ENCODE measurements around the gene ATAT1. TPM values are rescaled to one million over a fixed set of nuclear protein-coding genes. Genes with fewer than 3 reads are reported as not detected.

The ATAT1 gene
- total and polyA plus RNA-seq, 9 of the 15 experiments (the other 6 are each of a cell fraction or from before 2014, with no cell fraction given) = 0.65 to 5.8 (median 1.6) TPM

DNA sequence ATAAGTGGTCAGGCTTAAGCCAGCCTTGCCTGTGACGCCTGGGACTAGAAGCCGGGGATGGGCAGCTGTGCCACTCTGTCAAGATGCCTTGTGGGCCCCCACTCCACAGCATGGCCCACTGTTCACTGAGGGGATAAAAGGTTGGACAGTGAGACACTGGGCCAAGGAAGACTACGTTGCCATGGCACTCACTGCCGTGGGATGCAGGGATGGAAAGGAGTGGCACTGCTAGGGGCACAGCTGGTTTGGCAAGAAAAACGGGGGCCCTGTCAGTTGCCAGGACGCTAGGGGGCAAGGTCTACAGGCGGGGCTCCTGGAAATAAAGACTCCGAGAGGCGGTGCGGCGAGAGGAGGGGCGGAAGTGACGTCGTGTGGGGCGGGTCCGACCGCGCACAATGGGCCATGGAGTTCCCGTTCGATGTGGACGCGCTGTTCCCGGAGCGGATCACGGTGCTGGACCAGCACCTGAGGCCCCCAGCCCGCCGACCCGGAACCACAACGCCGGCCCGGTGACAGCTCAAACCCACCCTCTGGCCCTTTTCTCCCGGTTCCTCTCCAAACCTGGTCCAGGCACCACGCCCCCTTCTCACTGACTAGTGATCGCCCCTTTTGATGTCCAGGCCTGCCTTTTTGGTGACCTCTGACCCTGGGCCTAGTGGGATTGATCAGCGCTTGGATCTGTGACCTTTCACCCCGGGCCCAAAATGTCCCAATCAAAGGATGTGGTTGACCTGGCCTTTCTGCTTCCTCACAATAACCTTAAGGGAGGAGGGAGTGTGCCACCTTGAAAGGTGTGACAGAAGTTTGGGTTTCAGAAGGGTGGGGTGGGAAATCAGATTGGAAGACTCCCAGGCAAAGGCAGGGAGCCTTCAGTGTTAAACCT, at the start of gene ATAT1 (continued):
- TF ChIP-seq, protein P1, sequence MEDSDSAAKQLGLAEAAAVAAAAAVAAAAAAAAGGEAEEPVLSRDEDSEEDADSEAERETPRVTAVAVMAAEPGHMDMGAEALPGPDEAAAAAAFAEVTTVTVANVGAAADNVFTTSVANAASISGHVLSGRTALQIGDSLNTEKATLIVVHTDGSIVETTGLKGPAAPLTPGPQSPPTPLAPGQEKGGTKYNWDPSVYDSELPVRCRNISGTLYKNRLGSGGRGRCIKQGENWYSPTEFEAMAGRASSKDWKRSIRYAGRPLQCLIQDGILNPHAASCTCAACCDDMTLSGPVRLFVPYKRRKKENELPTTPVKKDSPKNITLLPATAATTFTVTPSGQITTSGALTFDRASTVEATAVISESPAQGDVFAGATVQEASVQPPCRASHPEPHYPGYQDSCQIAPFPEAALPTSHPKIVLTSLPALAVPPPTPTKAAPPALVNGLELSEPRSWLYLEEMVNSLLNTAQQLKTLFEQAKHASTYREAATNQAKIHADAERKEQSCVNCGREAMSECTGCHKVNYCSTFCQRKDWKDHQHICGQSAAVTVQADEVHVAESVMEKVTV (CRISPR knock-in tag; IDR thresholded peaks at IDR 0.05) = no peak
- TF ChIP-seq, protein P2, sequence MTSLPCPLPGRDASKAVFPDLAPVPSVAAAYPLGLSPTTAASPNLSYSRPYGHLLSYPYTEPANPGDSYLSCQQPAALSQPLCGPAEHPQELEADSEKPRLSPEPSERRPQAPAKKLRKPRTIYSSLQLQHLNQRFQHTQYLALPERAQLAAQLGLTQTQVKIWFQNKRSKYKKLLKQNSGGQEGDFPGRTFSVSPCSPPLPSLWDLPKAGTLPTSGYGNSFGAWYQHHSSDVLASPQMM (CRISPR knock-in tag; IDR thresholded peaks at IDR 0.05) = no peak
- no peak for TF ChIP-seq E2F3 (CRISPR knock-in tag; IDR thresholded peaks at IDR 0.05)
- TF ChIP-seq TBP (optimal IDR thresholded peaks at IDR 0.05; ENCODE audit: low read depth, low read length) = no peak
- no peak for TF ChIP-seq GTF2E2 (tag; IDR thresholded peaks at IDR 0.05)
- TF ChIP-seq CHCHD3 (CRISPR knock-in tag; IDR thresholded peaks at IDR 0.05) = no peak
- no peak for TF ChIP-seq ILF3 (IDR thresholded peaks at IDR 0.05; ENCODE audit: borderline replicate concordance)
- TF ChIP-seq POLR2AphosphoS5 (IDR thresholded peaks at IDR 0.05; ENCODE audit: control insufficient read depth, insufficient read depth, low read depth, low read length) = peak; percentile 57; the same call in 1 of the 2 replicates
- TF ChIP-seq, protein P3, sequence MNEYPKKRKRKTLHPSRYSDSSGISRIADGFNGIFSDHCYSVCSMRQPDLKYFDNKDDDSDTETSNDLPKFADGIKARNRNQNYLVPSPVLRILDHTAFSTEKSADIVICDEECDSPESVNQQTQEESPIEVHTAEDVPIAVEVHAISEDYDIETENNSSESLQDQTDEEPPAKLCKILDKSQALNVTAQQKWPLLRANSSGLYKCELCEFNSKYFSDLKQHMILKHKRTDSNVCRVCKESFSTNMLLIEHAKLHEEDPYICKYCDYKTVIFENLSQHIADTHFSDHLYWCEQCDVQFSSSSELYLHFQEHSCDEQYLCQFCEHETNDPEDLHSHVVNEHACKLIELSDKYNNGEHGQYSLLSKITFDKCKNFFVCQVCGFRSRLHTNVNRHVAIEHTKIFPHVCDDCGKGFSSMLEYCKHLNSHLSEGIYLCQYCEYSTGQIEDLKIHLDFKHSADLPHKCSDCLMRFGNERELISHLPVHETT (CRISPR knock-in tag; conservative IDR thresholded peaks at IDR 0.05 in 1 of 2, IDR thresholded peaks at IDR 0.05 in 1 of 2) = no peak
- TF ChIP-seq, protein P4, sequence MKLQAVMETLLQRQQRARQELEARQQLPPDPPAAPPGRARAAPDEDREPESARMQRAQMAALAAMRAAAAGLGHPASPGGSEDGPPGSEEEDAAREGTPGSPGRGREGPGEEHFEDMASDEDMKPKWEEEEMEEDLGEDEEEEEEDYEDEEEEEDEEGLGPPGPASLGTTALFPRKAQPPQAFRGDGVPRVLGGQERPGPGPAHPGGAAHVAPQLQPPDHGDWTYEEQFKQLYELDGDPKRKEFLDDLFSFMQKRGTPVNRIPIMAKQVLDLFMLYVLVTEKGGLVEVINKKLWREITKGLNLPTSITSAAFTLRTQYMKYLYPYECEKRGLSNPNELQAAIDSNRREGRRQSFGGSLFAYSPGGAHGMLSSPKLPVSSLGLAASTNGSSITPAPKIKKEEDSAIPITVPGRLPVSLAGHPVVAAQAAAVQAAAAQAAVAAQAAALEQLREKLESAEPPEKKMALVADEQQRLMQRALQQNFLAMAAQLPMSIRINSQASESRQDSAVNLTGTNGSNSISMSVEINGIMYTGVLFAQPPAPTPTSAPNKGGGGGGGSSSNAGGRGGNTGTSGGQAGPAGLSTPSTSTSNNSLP (IDR thresholded peaks at IDR 0.05; ENCODE audit: borderline replicate concordance, low read depth, low read length) = no peak
- TF ChIP-seq FOXM1 (IDR thresholded peaks at IDR 0.05; ENCODE audit: low read depth) = no peak
- no peak for TF ChIP-seq FOXM1 (CRISPR knock-in tag; IDR thresholded peaks at IDR 0.05; ENCODE audit: low read depth)
- TF ChIP-seq PHF21A (IDR thresholded peaks at IDR 0.05; ENCODE audit: borderline replicate concordance, low read depth) = no peak
- TF ChIP-seq ZNF408 (CRISPR knock-in tag; IDR thresholded peaks at IDR 0.05; ENCODE audit: low read depth) = no peak
- no peak for TF ChIP-seq GATAD2B (IDR thresholded peaks at IDR 0.05; ENCODE audit: borderline replicate concordance)
- no peak for TF ChIP-seq FOXJ2 (tag; IDR thresholded peaks at IDR 0.05)
- TF ChIP-seq, protein P5, sequence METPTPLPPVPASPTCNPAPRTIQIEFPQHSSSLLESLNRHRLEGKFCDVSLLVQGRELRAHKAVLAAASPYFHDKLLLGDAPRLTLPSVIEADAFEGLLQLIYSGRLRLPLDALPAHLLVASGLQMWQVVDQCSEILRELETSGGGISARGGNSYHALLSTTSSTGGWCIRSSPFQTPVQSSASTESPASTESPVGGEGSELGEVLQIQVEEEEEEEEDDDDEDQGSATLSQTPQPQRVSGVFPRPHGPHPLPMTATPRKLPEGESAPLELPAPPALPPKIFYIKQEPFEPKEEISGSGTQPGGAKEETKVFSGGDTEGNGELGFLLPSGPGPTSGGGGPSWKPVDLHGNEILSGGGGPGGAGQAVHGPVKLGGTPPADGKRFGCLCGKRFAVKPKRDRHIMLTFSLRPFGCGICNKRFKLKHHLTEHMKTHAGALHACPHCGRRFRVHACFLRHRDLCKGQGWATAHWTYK (CRISPR knock-in tag; IDR thresholded peaks at IDR 0.05) = no peak
- no peak for TF ChIP-seq MCM3 (IDR thresholded peaks at IDR 0.05)
- no peak for TF ChIP-seq XRCC4 (IDR thresholded peaks at IDR 0.05; ENCODE audit: extremely low read depth, insufficient read depth, insufficient read length)
- TF ChIP-seq HDGF (IDR thresholded peaks at IDR 0.05) = no peak
- no peak for TF ChIP-seq MYBL2 (IDR thresholded peaks at IDR 0.05; ENCODE audit: low read depth)
- no peak for TF ChIP-seq MYBL2 (CRISPR knock-in tag; IDR thresholded peaks at IDR 0.05; ENCODE audit: borderline replicate concordance)

Measured in K562 (cell line).